GM19035 (cell line): ENCODE measurements around the gene CTBP1.
"Not testable (repeated sequence)": the region's sequence is repeated elsewhere in the genome, so short reads cannot be mapped to it uniquely, and the experiment has no call there.

Experiments used
- ATAC-seq: cut with Tn5 transposase; IDR thresholded peaks from one replicate; pipeline ENCODE4 v1.9.1; 2021; ENCODE audit not compliant: unreplicated experiment

Gene CTBP1

GRCh38 chr4:1239141-1239949, 9.6 kb downstream of the CTBP1 start:
- no peak for ATAC-seq

DNA sequence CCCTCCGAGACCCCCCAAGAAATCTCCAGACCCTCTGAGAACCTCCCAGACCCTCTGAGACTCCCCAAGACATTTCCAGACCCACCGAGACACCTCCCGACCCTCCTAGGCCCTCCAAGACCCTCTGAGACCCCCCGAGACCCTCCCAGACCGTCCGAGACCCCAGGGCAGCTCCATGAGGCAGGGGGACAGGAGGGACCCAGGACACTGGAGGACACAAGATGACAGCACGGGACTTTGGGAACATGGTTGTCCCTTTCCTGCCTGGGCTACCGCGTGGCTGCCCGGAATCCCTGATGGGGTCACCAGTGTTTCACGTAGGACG, 10.3 kb downstream of the CTBP1 start:
- no peak for ATAC-seq

GRCh38 chr4:1237981-1238675, 10.8 kb downstream of the CTBP1 start:
- no peak for ATAC-seq

GRCh38 chr4:1237261-1237660, 11.7 kb downstream of the CTBP1 start:
- not testable (repeated sequence) for ATAC-seq

DNA sequence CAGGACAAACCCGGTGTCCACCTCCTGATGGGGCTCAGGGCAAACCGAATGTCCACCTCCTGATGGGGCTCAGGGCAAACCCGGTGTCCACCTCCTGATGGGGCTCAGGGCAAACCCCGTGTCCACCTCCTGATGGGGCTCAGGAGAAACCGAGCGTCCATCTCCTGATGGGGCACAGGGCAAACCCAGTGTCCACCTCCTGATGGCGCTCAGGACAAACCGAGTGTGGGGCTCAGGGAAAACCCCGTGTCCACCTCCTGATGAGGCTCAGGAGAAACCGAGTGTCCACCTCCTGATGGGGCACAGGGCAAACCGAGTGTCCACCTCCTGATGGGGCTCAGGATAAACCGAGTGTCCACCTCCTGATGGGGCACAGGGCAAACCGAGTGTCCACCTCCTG, 12.1 kb downstream of the CTBP1 start:
- ATAC-seq = not testable (repeated sequence)

- no peak for ATAC-seq
Measured at GRCh38 chr4:1236103-1236641, 12.8 kb downstream of the CTBP1 start.

GRCh38 chr4:1235381-1236102, 13.4 kb downstream of the CTBP1 start:
- ATAC-seq = no peak

- ATAC-seq = no peak
Measured at GRCh38 chr4:1234811-1235292, 14.1 kb downstream of the CTBP1 start.

GRCh38 chr4:1234309-1234695, 14.6 kb downstream of the CTBP1 start:
- no peak for ATAC-seq

DNA sequence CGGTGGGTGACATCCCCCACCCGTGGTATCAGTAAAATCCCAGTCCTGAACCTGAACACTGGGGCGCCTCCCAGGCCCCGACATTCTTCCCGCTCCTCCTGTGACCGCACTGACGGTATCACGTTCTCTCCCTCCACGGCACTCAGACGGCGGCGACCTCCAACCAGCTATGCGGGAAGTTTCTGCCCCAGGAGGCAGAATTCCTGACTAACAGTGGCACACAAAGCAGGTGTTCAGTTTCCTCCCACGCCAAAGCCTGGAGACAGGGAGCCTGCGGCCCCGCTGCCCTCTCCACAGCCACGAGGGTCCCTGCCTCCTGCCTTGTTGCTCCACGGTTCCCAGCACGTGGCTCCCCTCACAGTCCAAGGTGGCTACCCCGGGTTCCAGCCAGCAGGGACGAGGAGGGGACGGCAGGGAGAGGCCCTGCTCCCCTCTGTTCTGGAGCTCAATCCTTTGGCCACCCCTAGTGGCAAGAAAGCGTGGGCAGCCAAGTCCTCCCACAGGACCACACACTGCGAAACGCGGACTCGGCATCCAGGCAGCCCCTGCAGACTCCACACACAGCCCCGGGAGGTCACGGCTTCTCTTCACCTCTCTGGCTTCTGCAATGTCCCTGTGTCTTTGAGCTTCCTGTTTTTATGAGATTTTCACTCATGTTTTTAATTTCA, 15.2 kb downstream of the CTBP1 start:
- no peak for ATAC-seq

DNA sequence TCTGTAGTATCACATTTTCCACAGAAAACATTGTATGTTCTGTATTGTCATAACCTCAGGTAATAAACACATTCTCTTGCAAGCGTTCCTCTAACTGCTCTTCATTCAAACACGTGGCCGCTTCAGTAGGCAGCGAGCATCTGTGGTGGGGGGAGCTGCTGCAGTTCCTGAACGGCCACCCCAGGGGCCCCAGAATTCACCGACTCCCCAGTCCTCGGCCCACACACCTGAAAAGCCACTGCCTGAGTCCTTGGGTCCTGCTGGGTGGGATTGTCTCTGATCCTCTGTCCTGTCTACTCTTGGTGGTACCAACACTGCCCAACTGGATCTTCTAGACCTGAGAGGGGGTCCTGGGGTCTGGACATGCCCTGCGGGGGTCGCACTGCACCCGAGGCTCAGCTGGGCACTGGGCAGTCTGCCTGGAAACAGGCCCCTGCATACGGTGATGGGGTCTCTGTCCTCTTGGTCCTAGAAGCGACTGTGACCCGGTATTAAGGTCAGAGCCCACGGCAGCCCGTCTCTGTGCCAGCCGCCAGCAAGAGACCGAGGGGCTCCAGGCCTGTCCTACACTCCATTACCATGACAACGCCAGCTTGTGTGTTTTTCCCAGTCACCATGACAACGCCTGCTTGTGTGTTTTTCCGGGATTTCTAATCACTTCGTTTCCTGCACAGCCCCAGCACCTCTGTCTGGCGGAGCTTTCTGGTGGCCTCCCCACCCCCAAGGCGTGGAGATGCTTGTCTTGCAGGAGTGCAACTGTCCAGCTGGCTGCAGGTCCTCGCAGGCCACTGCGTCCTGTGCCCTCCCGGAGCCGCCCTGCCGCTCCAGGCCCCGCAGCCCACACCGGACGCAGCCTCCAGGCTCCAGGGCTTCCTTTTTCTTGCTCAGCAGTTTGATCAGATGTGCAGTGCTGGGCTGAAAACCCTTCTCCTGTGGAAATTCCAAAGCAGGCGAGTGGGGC, 16.0 kb downstream of the CTBP1 start:
- ATAC-seq = no peak

DNA sequence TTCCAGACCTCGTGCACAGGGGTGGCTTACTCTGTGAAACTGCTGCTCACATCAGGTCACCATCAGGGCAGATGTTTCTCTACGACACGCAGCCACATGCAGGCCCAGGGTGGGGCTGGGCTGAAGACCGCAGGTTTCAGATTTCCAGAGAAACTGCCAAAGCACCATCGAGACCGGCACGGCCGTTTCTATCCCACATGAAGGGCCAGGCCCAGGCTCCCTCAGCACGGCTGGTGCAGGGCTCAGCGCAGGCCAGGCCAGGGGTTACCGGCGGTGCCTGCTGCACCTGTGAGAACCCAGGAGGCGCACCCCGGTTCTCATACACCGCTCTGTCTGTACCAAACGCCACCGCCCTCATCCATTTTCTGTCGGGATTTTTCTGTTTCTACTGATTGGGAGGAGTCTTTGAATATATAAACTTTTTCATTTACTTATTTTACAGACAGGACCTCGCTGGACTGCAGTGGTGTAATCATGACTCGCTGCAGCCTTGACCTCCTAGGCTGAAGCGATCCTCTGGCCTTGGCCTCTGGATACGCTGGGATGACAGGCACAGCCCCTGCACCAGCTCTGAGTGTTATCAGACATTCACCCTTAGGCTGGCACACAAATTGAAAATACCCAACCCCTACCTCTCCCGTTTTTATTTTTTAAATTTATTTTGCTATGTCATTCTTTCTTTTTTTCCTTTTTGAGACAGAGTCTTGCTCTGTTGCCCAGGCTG, 17.1 kb downstream of the CTBP1 start:
- ATAC-seq = no peak

DNA sequence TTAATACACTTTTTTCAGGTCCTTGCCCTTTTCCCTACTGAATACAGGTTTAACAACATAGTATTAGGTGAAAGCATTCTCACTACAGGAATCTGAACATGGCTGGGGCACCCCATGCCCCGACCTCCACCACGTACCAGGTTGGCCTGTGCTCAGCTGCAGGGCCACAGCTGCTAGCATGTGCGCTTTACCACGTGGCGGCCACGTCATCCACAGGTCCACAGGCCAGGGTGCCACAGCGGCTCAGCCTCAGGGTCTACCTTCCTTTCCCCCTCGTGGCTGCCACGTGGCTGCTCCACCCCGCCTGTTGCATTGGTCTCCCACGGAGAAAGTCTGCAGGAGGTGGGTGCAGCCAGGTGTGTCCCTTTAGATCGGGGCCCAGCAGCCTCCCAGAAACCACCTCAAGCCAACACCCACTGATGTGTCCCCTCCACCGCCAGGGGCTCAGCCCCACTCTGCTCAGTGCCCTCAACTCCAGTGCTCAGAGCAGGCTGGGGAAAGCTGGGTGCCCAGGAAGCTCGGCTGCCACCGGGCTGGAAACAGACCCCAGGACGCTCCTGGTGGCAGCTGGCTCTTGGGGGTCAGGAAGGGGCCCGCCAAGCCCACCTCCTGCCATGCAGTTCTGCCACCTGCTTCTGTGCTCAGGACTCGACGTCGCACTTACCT, 17.8 kb downstream of the CTBP1 start:
- no peak for ATAC-seq

DNA sequence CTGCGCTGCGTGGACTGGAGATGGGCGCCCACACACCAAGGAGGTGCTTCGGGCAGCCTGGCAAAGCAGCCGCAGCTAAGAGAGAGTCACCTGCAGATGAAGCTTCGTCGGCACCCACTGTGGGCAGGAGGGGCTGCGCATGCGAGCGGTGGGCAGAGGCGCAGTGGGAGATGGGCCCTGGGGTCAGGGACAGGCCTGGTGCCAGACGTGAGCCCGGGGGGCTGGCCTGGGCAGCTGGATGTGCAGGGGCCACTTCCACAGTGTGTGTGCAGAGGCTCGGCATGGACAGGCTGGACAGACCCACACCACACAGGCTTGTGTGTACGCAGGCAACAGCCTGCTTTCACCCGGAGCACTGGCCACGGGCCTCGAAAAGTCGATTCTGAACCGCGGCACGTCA, 18.6 kb downstream of the CTBP1 start:
- no peak for ATAC-seq

GRCh38 chr4:1229117-1229849, 19.6 kb downstream of the CTBP1 start:
- ATAC-seq = no peak

DNA sequence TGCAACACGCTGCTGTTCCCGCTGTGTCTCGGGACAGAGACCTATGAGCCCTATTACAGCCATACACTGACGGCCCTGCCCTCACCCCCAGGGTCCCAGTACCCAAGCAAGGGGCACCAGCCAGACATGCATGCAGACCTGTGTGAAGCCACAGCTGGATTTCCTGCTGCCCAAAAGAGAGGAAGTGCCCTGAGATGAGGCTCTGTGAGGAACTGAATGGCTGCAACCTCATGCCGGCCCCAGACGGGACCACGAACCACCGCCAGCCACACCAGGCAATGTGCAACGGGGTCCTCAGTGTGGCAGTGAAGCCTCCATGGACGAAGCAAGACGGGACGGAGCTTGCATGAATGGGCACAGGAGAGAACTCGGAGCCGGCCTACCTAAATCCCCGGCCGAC, 21.1 kb downstream of the CTBP1 start:
- no peak for ATAC-seq

DNA sequence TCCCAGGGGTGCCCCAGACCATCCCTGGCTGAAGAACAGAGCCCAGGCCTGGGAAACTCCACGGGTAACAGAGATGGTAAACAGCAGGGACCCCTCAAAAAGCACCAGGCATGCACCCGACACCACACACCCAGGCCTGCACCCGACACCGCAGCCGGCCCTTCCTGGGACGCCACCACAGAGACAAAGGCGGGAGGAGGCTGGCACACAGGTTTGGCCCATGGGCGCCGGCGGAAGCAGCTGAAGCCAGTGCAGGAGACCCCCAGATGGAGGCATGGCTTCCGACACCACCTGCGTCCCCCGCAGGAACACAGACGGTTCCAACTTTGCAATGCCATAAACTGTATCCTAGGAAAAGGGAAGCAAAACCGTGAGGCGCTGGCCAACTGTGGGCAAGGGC, 22.3 kb downstream of the CTBP1 start:
- ATAC-seq = no peak

DNA sequence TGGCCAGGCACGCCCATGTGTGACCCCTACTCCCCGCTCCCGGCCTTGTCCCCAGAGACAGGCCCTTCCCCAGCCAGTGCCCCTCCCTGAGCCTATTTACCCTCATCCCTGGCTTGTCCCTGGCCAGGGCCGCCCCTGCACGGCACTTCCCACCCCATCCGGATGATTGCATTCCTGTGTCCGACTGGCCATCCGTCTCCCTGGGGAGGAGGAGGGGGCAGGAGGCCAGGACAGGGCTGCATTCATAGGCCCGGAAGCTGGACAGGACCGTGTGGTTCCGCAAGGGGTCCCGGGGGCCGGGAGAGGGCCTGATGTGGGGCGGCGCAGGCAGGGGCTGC, 22.8 kb downstream of the CTBP1 start:
- ATAC-seq = no peak
